OCI-LY7 (cell line): ENCODE results near the gene SUPT4H1. TPM values are rescaled to one million over a fixed set of nuclear protein-coding genes. Genes with fewer than 3 reads are reported as not detected.

Source experiments
- BruUV-seq: library from RNA; stranded (reverse); fragments of 400-500 nt; replicated peaks from 2 replicates; lab custom pipeline; 2021; lab: Mats Ljungman, UMichigan
- CTCF ChIA-PET: fragments of 300-600 bp; sonication (Branson Sonifier 250); formaldehyde crosslinking; loops from one replicate; lab custom pipeline; 2022; ENCODE audit warnings: antibody characterized with exemption; ENCODE audit not compliant: unreplicated experiment; lab: Charles Lee
- POLR2A ChIA-PET: fragments of 300-600 bp; sonication (Branson Sonifier 250); formaldehyde crosslinking; loops from one replicate; lab custom pipeline; 2022; ENCODE audit warnings: antibody characterized with exemption; lab: Charles Lee
- DNase-seq: peaks from one replicate; pipeline ENCODE4 v3.0.0-alpha.2; 2015; ENCODE audit warnings: low spot score
- H2AFZ ChIP-seq: fragments of 200-600 bp; sonication (generic), shearing (Covaris generic); 2 replicates; pipeline ENCODE4 v1.6.1; 2014; ENCODE audit warnings: mild to moderate bottlenecking, antibody characterized with exemption, low read length, moderate library complexity
- H3K27ac ChIP-seq: fragments of 200-600 bp; sonication (generic); 2 replicates; pipeline ENCODE4 v1.5.1; 2014; ENCODE audit warnings: mixed run types, low read depth, mild to moderate bottlenecking, moderate library complexity, low read length, inconsistent platforms; ENCODE audit not compliant: poor library complexity, severe bottlenecking
- H3K36me3 ChIP-seq: fragments of 200-600 bp; sonication (generic); 2 replicates; pipeline ENCODE4 v1.6.1; 2014; ENCODE audit warnings: mild to moderate bottlenecking, antibody characterized with exemption, low read length, moderate library complexity, mixed read lengths; ENCODE audit not compliant: insufficient read depth
- H3K4me1 ChIP-seq: fragments of 200-600 bp; sonication (generic); 2 replicates; pipeline ENCODE4 v1.5.1; 2014; ENCODE audit warnings: mild to moderate bottlenecking, low read length; ENCODE audit not compliant: insufficient read depth, poor library complexity, severe bottlenecking
- H3K4me2 ChIP-seq: fragments of 200-600 bp; sonication (generic); 2 replicates; pipeline ENCODE4 v1.6.1; 2014; ENCODE audit warnings: mild to moderate bottlenecking, low read length
- H3K4me3 ChIP-seq: fragments of 200-600 bp; sonication (generic); 2 replicates; pipeline ENCODE4 v1.5.1; 2014; ENCODE audit warnings: mild to moderate bottlenecking, low read depth, low read length; ENCODE audit not compliant: poor library complexity, severe bottlenecking
- H3K79me2 ChIP-seq: fragments of 200-600 bp; sonication (generic); 2 replicates; pipeline ENCODE4 v1.6.1; 2016; ENCODE audit warnings: low read depth, mild to moderate bottlenecking, low read length, moderate library complexity, mixed read lengths; ENCODE audit not compliant: insufficient read depth
- H3K9me2 ChIP-seq: fragments of 200-600 bp; sonication (generic); 2 replicates; pipeline ENCODE4 v1.6.1; 2016; ENCODE audit warnings: mild to moderate bottlenecking, low read length, mixed read lengths; ENCODE audit not compliant: insufficient read depth
- H3K9me3 ChIP-seq: fragments of 200-600 bp; sonication (generic); 2 replicates; pipeline ENCODE4 v1.6.1; 2014; ENCODE audit warnings: mild to moderate bottlenecking, mixed run types, low read length, mixed read lengths
- H4K20me1 ChIP-seq: fragments of 200-600 bp; sonication (generic); 2 replicates; pipeline ENCODE4 v1.6.1; 2014; ENCODE audit warnings: mild to moderate bottlenecking, antibody characterized with exemption, low read length, moderate library complexity, mixed read lengths; ENCODE audit not compliant: insufficient read depth
- EZH2phosphoT487 ChIP-seq: fragments of 200-600 bp; sonication (generic); IDR thresholded peaks from 2 replicates; pipeline ENCODE4 v1.6.1; 2018; ENCODE audit warnings: low read depth, borderline replicate concordance, mild to moderate bottlenecking, mixed run types, antibody characterized with exemption, low read length, moderate library complexity, mixed read lengths
- intact Hi-C: fragments of 100-400 bp; cut with micrococcal nuclease; formaldehyde crosslinking; loops from one replicate; pipeline ENCODE4 v1.10.0; 2022; ENCODE audit not compliant: unreplicated experiment
- total RNA-seq, 2 experiments: library from RNA; depleted of rRNA in 1 of 2; stranded (reverse); fragments of >200 nt in 1 of 2; shearing (Covaris generic) in 1 of 2; gene quantifications; 2 replicates each; pipeline ENCODE4 v1.2.3, GENCODE V29; 2014 to 2022
- TF ChIP-seq, protein P1 (sequence below): fragments of 200-600 bp; sonication (generic); conservative IDR thresholded peaks from 2 replicates; pipeline ENCODE4 v1.5.1; 2014; ENCODE audit warnings: mild to moderate bottlenecking, antibody characterized with exemption, low read length, moderate library complexity, mixed read lengths

The SUPT4H1 gene
- total RNA-seq, 2 experiments from 2014 or later = 56.5 to 65.5 TPM

DNA sequence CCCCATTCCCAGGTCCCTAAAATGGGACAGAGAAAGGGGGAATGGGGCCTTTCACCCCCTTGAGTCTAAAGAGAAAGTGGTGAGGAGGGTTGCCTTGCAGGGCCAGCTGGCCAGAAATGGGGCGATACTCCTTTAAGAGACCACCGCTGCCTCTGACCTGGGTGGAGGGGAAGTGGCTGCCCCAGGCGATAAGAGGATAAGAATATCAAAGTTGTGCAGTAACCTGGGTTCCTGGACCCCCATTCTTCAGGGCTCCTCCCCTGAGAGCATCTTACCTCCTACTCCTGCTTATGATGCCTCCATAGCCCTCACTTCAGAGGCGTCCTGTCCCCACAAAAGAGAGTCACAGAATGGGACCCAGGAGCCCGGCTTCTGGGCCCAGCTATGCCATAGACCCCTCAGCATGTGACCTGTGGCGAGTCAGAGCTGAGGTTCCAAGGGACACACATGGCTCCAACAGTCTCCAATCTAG, 18.2 kb downstream of the SUPT4H1 start:
- POLR2A ChIA-PET = interaction anchor here (0.5 to 8.0 kb wide), 5 partner anchors 10 to 30 kb away, joined by 3 to 179 read pairs (median 8); partner anchors contain the start of gene SUPT4H1
- peak; percentile 64 for DNase-seq
- CTCF ChIA-PET = interaction anchor here (3.0 kb wide), 1 partner anchor 10 kb away, joined by 12 read pairs; no protein-coding TSS in a partner anchor
- H3K4me3 ChIP-seq = peak overlapping the region; percentile 98
- intact Hi-C loops = loop anchor here (1.0 to 10.0 kb wide), 4 partner anchors 11 to 821 kb away; partner anchors contain the start of genes PRR11 and SKA2
- H3K9me2 ChIP-seq = no peaks in the 10 kb centered on the region
- H3K9me3 ChIP-seq = no peaks in the 10 kb centered on the region
- H4K20me1 ChIP-seq = 0 out of 2 replicates have a peak, but pooled peaks cover 6% of the 10 kb centered on the region
- peak overlapping the region; percentile 99 for H3K27ac ChIP-seq
- BruUV-seq = no TSS peak
- peaks cover 73% of the 10 kb centered on the region for H3K4me1 ChIP-seq
- TF ChIP-seq, protein P1, sequence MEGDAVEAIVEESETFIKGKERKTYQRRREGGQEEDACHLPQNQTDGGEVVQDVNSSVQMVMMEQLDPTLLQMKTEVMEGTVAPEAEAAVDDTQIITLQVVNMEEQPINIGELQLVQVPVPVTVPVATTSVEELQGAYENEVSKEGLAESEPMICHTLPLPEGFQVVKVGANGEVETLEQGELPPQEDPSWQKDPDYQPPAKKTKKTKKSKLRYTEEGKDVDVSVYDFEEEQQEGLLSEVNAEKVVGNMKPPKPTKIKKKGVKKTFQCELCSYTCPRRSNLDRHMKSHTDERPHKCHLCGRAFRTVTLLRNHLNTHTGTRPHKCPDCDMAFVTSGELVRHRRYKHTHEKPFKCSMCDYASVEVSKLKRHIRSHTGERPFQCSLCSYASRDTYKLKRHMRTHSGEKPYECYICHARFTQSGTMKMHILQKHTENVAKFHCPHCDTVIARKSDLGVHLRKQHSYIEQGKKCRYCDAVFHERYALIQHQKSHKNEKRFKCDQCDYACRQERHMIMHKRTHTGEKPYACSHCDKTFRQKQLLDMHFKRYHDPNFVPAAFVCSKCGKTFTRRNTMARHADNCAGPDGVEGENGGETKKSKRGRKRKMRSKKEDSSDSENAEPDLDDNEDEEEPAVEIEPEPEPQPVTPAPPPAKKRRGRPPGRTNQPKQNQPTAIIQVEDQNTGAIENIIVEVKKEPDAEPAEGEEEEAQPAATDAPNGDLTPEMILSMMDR = no peak
- no peak for TF ChIP-seq EZH2phosphoT487
- H2AFZ ChIP-seq = no peak overlapping the region
- H3K79me2 ChIP-seq = peaks cover 54% of the 10 kb centered on the region
- H3K4me2 ChIP-seq = peak overlapping the region; percentile 100
- H3K36me3 ChIP-seq = peaks cover 28% of the 10 kb centered on the region

DNA sequence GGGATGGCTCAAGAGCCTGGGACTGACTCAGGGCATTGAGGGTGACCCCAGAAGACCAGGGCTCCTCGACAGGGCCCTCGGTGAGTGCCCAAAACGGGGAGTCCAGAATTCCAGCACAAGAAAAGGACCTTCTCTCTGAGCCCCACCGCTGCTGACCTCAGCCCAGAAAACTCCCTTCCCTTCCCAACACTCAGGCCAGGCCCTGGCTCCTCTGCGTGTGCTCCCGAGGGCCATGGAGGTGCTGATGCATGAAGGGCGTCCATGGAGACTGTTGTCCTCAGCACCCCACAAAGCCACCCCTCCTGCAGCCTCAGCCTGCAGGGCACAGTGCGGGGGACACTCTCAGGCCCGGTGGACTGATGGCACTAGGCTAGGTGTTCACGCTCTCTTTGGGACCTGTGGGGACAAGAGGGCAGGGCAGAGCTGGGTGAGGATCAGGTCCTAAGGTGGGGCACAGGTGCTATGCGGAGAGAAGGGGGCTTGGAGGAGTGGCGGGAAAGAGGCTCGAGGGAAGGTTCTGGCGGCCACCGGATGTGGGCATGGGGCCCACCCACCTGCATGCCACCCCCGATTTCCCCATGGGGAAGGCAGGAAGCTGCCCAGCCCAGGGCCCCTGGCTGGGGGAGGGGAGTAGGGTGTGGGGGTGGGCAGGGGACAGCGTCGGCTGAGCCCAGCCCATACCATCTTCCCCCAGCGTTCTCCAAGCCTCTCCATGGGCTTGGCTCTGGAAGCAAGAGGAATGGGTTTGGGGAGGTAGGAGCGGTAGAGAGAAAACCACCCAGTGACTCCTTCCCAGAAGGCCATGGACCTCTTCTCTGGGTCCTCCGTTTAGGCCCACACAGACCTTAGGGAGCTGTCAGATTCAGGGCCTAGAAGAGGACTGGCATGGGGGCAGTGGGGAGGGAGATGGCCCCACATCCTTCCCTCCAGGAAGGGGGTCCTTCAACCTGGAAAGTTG, 18.9 kb downstream of the SUPT4H1 start:
- Histone ChIP-seq H3K9me2 (no peaks in the 10 kb centered on the region), H4K20me1 (0 out of 2 replicates have a peak, but pooled peaks cover 6% of the 10 kb centered on the region), H3K4me2 (peak overlapping the region; percentile 100), H3K79me2 (peaks cover 49% of the 10 kb centered on the region), H3K9me3 (no peaks in the 10 kb centered on the region), H3K4me3 (peak overlapping the region; percentile 98), H3K27ac (peak overlapping the region; percentile 99), H3K36me3 (peaks cover 28% of the 10 kb centered on the region), H2AFZ (no peak overlapping the region), H3K4me1 (peaks cover 73% of the 10 kb centered on the region)
- POLR2A ChIA-PET = interaction anchor here (0.5 to 8.0 kb wide), 10 partner anchors 10 to 85 kb away, joined by 3 to 179 read pairs (median 4); partner anchors contain the start of genes RNF43 and SUPT4H1
- DNase-seq = peak; percentile 90
- no TSS peak for BruUV-seq
- TF ChIP-seq EZH2phosphoT487 = no peak
- TF ChIP-seq, protein P1 = no peak
- CTCF ChIA-PET = interaction anchor here (3.0 kb wide), 1 partner anchor 11 kb away, joined by 12 read pairs; no protein-coding TSS in a partner anchor
- intact Hi-C loops = loop anchor here (1.0 to 10.0 kb wide), 4 partner anchors 11 to 822 kb away; partner anchors contain the start of genes PRR11 and SKA2
